ENCODE data around the gene TBC1D4.

GRCh38 chr13:75460644-75461043 is 21.3 kb downstream of the TBC1D4 start:
- TF ChIP-seq CTCF (conservative IDR thresholded peaks at IDR 0.05; ENCODE audit: low read depth in 2 of 2): no peak
- no peak for TF ChIP-seq EZH2 (IDR thresholded peaks at IDR 0.05; ENCODE audit: low read depth, unreplicated experiment)
- TF ChIP-seq REST (IDR thresholded peaks at IDR 0.05; ENCODE audit: unreplicated experiment): no peak
- TF ChIP-seq EZH2phosphoT487 (IDR thresholded peaks at IDR 0.05; ENCODE audit: unreplicated experiment): no peak
- TF ChIP-seq POLR2AphosphoS5 (IDR thresholded peaks at IDR 0.05; ENCODE audit: low read depth): no peak
- TF ChIP-seq CREB1 (CRISPR knock-in tag; IDR thresholded peaks at IDR 0.05; ENCODE audit: low read depth): no peak
- TF ChIP-seq ZNF114 (CRISPR knock-in tag; IDR thresholded peaks at IDR 0.05): no peak
- no peak for TF ChIP-seq ETS1 (IDR thresholded peaks at IDR 0.05)
- no peak for TF ChIP-seq JUNB (IDR thresholded peaks at IDR 0.05; ENCODE audit: unreplicated experiment)
- no peak for TF ChIP-seq NANOG (IDR thresholded peaks at IDR 0.05; ENCODE audit: borderline replicate concordance)
- TF ChIP-seq STAT1 (IDR thresholded peaks at IDR 0.05; ENCODE audit: unreplicated experiment): no peak
- TF ChIP-seq ZNF331 (CRISPR knock-in tag; IDR thresholded peaks at IDR 0.05; ENCODE audit: low read depth): no peak
